GM23248 (cell line): Measurements from ENCODE around the gene CST4.

Experiments used
- EZH2 ChIP-seq: fragments of 200-600 bp; sonication (generic); IDR thresholded peaks from 2 replicates; pipeline ENCODE4 v1.6.1; 2018; ENCODE audit warnings: antibody characterized with exemption, mild to moderate bottlenecking; ENCODE audit not compliant: insufficient read depth, poor library complexity, severe bottlenecking
- EZH2phosphoT487 ChIP-seq: fragments of 200-600 bp; sonication (generic); IDR thresholded peaks from 2 replicates; pipeline ENCODE4 v1.6.1; 2018; ENCODE audit warnings: antibody characterized with exemption, moderate library complexity, mild to moderate bottlenecking, low read depth; ENCODE audit not compliant: insufficient read depth

- TF ChIP-seq EZH2 (no peak), EZH2phosphoT487 (no peak)
These were observed 9.1 kb upstream of the CST4 start for GRCh38 chr20:23697947-23698346.
